OCI-LY7 (cell line): ENCODE measurements around the gene SLC22A4.

ENCODE experiments used
- EZH2phosphoT487 ChIP-seq: fragments of 200-600 bp; sonication (generic); IDR thresholded peaks from 2 replicates; pipeline ENCODE4 v1.6.1; 2018; ENCODE audit warnings: low read depth, borderline replicate concordance, mild to moderate bottlenecking, mixed run types, antibody characterized with exemption, low read length, moderate library complexity, mixed read lengths
- TF ChIP-seq, protein P1 (sequence below): fragments of 200-600 bp; sonication (generic); conservative IDR thresholded peaks from 2 replicates; pipeline ENCODE4 v1.5.1; 2014; ENCODE audit warnings: mild to moderate bottlenecking, antibody characterized with exemption, low read length, moderate library complexity, mixed read lengths

DNA sequence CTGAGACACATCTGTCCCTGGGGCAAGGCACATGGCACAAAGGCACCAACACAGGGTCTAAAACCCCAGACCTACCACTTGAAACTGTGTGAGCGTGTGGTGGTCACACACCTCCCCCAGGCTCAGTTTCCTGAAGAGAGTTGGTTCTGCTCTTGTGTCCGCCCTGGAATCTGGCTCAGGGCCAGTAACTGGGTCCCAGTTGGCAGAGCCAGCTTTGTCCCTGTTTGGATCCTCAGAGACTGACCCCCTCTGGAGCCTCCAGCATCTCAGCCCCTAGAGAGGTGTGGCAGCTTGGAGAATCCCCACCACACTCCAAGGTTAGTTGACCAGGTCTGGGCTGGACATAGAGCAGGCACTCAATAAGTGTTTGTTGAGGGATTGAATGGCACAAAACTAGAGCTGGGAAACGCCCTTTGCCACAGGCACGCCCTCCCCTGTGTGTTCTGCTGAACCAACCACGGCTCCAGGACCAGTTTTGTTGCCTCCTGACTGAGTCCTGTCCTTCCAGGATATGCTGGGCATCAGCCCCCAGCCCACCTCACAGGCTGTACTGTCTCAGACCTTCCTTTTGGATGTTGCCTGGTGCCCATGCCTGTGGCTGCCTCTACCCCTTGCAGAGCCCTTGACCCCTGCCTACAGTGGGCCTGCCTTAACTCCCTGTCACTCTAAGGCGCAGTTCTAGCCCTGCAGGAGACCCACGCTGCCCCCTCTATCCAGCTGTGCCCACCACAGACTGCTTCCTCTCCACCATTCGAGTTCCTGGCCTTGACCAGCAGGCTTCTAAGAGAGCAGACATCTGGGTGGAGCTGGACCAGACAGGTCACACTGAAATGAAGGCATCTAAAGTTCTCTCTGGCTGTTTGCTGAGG lies 40.5 kb upstream of the SLC22A4 start:
- TF ChIP-seq, protein P1, sequence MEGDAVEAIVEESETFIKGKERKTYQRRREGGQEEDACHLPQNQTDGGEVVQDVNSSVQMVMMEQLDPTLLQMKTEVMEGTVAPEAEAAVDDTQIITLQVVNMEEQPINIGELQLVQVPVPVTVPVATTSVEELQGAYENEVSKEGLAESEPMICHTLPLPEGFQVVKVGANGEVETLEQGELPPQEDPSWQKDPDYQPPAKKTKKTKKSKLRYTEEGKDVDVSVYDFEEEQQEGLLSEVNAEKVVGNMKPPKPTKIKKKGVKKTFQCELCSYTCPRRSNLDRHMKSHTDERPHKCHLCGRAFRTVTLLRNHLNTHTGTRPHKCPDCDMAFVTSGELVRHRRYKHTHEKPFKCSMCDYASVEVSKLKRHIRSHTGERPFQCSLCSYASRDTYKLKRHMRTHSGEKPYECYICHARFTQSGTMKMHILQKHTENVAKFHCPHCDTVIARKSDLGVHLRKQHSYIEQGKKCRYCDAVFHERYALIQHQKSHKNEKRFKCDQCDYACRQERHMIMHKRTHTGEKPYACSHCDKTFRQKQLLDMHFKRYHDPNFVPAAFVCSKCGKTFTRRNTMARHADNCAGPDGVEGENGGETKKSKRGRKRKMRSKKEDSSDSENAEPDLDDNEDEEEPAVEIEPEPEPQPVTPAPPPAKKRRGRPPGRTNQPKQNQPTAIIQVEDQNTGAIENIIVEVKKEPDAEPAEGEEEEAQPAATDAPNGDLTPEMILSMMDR: no peak
- no peak for TF ChIP-seq EZH2phosphoT487
